ENCODE measurements around the gene RBL2. TPM values are rescaled to one million over a fixed set of nuclear protein-coding genes. Genes with fewer than 3 reads are reported as not detected.
A peak's percentile ranks its signal among the peaks of the same experiment; 100 is the strongest.

The RBL2 gene
- total and polyA plus RNA-seq, 9 of the 15 experiments (the other 6 are each of a cell fraction or from before 2014, with no cell fraction given) = 7.8 to 76.3 (median 28.5) TPM

GRCh38 chr16:53434377-53435065, at the start of gene RBL2 (continued):
- TF ChIP-seq MGA (IDR thresholded peaks at IDR 0.05) = peak; percentile 48; the same call in 1 of the 2 replicates
- TF ChIP-seq CEBPZ (IDR thresholded peaks at IDR 0.05; ENCODE audit: borderline replicate concordance, low read depth, low read length) = no peak
- TF ChIP-seq GATAD2B (IDR thresholded peaks at IDR 0.05; ENCODE audit: borderline replicate concordance) = no peak
- no peak for TF ChIP-seq ZNF551 (CRISPR knock-in tag; IDR thresholded peaks at IDR 0.05)
- TF ChIP-seq DDX20 (tag; IDR thresholded peaks at IDR 0.05; ENCODE audit: low read depth) = no peak
- TF ChIP-seq ZNF384 (IDR thresholded peaks at IDR 0.05; ENCODE audit: low read depth, low read length) = no peak; the same call in 1 of the 2 replicates
- TF ChIP-seq IRF2 (CRISPR knock-in tag; IDR thresholded peaks at IDR 0.05) = no peak
- TF ChIP-seq ZNF764 (CRISPR knock-in tag; IDR thresholded peaks at IDR 0.05; ENCODE audit: low read depth) = no peak
